CD4-positive, alpha-beta T cell treated with Interleukin-1 beta for 1 hour (primary cell): ENCODE data around the gene INSYN1.
"Not testable (repeated sequence)": the region's sequence is repeated elsewhere in the genome, so short reads cannot be mapped to it uniquely, and the experiment has no call there.

Source experiments
- DNase-seq, 2 donors: peaks; one replicate each; pipeline ENCODE4 v3.0.0-alpha.2; 2020 to 2022

INSYN1 gene

DNA sequence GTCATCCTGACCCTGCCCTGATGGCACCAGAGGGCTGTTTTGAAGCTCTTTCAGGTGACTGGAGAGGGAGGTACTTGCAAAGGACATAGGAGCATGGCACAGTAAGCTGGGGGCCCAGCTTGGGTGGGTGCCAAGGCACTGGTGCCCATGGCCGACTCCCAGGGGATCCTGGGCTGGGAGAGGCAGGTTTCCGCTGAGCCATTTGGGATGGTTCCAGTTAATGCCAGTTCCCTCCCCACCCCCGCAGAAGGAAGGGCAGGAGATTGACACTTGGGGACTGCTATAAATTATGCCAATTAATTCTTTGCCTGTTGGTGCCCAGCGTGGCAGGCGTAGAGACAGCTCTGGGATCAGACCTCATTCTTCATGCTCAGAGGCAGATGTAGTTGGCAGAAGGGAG, 42.8 kb downstream of the INSYN1 start:
- DNase-seq: no peak

DNA sequence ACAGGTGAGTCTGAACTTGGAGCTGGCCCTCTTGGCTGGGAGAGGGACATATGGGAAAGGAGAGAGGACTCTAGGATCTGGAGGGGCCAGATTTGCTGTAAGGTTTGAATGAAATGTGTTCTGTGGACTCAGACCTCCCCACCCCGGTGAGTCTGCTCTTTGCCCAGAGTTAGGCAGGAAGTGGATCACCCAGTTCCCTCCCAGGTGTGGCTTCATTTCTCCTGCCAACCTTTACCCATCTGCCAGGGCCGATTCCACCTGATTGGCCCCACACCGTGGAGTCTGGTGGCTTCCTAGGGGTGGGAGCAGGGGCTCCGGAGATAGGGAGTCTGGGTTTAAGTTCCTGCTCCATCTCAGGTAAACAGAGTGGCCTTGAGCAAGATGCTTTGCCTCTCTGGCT, 43.5 kb downstream of the INSYN1 start:
- no peak for DNase-seq

DNA sequence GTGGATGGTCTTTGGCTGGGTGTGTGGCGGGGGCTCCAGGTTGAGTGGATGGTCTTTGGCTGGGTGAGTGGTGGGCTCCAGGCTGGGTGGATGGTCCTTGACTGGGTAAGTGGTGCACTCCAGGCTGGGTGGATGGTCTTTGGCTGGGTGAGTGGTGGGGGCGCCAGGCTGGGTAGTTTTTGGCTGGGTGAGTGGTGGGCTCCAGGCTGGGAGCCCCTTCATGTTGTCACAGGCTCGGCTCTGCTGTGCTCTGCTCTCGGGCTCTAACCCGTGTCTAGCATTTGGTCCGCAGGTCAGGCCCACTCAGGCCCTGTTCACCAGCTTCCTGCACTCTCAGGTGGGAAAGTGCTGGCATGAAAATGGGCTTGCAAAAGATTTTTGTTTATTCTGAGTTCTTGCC, 43.9 kb downstream of the INSYN1 start:
- no peak for DNase-seq

DNA sequence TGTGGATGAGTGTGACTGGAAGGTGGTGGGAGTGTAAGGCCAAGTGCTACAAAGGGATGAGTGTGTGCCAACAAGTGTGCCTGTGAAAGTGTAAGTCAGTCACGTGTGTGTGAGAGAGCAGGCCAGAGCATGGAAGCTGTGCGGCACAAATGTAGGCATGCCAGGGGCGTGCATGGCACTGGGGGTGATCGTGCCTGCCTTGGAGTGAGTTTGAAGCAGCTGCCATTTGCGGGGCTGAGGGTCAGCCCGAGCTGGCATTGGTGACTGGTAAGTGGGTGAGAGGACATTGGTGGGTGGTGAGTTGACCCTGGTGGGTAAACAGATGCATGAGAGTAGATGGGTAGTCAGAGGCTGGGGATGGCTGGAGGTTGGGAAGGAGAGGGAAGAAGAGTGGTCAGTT, 44.5 kb downstream of the INSYN1 start:
- DNase-seq: no peak

DNA sequence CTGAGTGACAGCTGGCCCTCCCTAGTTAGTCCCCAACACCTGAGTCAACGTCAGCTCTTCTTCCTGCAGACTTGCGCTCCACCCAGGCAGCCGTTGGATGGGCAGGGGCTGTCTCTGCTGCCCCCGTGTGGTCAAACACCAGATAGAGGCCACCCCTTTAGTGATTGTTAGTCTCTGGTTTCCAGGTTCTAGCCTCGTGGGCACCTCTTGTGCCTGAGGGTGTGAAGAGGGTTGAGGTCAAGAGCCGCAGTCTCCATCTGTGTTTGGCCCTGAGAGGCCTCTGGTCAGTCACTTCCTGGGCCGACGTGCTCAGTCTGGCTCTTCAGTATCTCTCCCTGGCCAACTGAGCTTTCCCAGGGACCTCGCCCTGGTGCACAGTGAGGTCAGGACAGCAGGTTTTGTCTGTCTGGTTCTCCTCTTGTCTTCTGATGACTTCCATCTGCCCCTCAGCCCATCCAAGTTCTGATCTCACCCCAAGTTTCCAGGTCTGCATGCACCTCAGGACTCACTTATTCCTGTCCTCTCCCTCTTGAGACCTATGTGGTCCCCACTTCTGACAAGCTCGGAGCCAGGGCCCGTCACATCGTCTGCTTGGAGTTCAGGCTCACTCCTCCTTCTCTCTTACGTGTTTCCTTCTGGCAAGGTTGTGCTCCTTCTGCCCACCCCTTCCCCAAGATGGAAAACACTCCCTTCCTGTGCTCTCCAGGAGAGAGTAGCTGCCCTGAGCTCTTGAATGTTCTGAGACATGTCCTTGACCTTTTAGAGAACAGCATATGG, 48.1 kb downstream of the INSYN1 start:
- DNase-seq: peak; percentile 50 to 55

DNA sequence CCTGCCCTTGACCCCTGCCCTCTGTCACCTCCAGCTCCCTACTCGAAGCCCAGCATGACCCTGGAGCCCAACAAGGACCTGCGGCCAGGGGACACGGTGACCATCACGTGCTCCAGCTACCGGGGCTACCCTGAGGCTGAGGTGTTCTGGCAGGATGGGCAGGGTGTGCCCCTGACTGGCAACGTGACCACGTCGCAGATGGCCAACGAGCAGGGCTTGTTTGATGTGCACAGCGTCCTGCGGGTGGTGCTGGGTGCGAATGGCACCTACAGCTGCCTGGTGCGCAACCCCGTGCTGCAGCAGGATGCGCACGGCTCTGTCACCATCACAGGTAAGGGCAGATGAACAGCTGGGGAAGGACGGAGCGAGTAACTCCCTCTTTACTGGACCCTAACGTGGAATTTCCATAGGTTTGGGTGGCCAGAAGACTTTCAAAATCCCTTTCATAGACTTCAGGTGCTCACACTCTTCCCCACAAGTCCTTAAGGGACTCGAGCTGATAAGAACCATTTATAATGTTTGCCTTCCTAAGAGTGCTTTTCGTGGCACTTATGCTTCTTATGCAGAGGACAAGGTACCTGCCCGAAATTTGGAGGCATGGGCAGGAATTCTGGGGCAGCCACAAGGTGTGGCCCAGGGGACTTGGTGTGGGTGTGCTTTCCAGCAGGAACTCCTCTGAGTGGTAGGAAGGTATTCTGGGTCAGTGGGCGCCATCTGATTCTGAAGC, 48.8 kb downstream of the INSYN1 start:
- not testable (repeated sequence) for DNase-seq

DNA sequence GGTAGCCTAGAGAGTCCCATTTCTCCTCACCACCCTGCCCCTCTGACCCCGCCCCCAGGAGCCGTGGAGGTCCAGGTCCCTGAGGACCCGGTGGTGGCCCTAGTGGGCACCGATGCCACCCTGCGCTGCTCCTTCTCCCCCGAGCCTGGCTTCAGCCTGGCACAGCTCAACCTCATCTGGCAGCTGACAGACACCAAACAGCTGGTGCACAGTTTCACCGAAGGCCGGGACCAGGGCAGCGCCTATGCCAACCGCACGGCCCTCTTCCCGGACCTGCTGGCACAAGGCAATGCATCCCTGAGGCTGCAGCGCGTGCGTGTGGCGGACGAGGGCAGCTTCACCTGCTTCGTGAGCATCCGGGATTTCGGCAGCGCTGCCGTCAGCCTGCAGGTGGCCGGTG, 49.5 kb downstream of the INSYN1 start:
- DNase-seq: not testable (repeated sequence)

DNA sequence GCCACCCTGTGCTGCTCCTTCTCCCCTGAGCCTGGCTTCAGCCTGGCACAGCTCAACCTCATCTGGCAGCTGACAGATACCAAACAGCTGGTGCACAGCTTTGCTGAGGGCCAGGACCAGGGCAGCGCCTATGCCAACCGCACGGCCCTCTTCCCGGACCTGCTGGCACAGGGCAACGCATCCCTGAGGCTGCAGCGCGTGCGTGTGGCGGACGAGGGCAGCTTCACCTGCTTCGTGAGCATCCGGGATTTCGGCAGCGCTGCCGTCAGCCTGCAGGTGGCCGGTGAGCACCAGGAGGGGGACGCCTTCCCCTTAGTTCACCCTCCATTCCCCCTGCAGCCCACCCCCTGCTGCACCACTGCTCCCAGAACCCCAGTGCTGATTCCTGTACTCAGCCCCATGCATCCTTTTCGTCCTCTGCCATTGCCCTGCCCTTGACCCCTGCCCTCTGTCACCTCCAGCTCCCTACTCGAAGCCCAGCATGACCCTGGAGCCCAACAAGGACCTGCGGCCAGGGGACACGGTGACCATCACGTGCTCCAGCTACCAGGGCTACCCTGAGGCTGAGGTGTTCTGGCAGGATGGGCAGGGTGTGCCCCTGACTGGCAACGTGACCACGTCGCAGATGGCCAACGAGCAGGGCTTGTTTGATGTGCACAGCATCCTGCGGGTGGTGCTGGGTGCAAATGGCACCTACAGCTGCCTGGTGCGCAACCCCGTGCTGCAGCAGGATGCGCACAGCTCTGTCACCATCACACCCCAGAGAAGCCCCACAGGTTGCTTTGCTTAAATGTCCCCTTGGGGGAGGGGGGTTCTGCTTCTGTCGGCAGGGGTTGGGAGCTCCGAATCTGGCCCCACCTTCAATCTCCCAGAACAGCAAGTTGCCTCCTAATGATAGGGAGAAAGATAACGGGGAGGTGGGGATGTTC, 50.6 kb downstream of the INSYN1 start:
- DNase-seq: not testable (repeated sequence)

DNA sequence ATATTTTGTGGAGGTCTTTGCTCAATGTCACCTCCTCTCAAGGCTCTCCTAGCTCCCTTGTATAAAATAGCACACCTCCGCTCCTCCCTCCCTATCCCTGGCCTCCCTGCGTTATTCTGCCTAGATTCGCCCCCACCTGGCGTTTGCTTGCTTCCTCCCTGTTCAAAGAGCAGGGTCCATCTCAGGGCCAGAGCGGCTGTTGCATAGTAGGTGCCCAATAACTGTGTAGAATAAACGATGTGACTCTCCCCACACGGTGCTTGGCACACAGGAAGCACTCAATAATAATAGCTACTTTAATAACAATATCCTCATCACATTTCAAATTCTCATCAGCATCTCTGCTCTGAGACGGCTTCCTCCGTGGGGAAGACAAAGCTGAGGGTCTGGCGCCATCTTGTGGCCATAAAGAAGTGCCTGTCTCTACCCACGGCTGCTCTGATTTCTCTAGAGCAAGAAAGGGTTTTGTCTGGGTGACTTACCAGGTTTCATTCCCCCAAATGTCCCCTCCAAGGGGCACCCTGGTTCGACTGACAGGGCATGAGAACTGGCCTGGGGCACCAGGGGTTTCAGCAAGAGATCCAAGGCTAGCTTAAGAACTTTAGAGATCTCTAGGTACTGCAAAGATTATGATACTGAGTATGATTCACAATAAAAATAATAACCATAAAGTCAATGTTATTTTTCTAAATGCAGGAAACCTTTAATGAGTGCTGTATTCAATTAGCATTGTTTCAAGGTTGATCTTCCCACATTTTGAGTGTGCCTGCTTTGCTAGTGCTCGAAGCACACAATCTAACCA, 52.9 kb downstream of the INSYN1 start:
- peak; percentile 69 to 76 for DNase-seq

DNA sequence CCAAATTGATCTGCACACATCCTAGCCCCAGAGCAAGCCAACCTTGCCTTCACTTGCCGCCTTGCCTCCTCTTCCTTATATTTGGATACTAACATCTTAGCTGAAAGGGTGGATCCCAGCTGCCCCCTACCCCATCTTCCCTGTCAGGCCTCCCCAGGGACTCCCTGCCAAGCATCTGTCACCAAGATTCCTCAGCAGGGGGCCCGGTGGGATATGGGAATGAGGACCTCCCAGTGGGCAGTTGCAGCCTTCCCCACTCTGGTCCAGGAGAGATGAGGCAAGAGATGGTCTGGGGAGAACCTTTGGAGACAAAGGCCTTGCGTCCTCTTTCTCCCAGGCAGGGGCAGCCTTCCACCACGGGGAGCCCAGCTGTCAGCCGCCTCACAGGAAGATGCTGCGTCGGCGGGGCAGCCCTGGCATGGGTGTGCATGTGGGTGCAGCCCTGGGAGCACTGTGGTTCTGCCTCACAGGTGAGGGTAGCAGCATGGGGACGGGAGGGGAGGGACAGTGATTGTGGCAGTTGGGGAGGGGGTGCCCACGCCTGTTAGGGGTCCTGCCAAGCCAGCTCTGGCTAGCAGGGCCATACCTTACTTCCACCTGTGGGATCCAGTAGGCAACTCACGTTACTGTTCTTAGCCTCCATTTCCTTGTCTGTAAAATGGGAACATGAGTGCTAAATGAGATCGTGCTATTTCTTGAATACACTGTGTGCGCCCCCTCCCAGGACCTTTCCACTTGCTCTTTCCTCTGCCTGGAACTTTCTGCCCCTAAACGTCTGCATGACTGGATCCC, 53.7 kb downstream of the INSYN1 start:
- no peak for DNase-seq

DNA sequence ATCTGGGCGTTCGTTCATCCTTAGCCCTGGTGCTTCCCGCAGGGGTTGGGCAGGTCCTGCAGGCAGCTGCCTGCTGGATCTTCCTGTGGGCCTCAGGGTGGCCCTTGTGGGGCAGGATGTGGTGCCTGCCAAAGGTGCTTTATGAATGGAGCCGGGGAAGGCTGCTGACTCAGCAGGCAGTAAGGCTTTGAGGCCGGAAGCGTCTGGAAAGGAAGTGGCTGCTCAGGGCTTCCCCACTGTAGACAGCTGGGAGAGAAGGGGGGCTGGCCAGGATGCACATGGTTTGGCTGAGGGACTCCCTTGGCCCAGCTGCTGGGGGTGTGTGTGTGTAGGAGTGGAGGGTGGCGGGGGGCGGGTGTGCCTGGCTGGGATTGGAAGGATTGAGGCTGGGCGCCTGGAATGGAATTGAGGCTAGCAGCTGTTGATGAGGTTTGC, 56.1 kb downstream of the INSYN1 start:
- peak; percentile 72 to 76 for DNase-seq

DNA sequence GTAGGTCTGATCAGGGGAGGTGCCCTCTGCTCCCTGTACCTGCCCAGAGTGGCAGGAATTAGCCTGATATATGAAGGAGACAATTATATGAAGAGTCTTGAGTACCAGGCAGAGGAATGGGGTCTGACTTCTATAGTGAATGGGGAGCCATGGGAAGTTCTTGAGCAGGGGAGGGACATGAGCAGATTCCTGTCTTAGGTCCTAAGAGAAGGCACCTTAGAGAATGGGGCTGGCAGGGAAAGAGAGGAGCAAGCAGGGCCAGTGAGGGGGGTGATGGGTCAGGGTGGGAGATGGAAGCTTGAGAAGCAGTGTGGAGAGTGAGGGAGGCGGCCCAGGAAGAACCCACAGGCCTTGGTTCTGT, 56.5 kb downstream of the INSYN1 start:
- no peak for DNase-seq

DNA sequence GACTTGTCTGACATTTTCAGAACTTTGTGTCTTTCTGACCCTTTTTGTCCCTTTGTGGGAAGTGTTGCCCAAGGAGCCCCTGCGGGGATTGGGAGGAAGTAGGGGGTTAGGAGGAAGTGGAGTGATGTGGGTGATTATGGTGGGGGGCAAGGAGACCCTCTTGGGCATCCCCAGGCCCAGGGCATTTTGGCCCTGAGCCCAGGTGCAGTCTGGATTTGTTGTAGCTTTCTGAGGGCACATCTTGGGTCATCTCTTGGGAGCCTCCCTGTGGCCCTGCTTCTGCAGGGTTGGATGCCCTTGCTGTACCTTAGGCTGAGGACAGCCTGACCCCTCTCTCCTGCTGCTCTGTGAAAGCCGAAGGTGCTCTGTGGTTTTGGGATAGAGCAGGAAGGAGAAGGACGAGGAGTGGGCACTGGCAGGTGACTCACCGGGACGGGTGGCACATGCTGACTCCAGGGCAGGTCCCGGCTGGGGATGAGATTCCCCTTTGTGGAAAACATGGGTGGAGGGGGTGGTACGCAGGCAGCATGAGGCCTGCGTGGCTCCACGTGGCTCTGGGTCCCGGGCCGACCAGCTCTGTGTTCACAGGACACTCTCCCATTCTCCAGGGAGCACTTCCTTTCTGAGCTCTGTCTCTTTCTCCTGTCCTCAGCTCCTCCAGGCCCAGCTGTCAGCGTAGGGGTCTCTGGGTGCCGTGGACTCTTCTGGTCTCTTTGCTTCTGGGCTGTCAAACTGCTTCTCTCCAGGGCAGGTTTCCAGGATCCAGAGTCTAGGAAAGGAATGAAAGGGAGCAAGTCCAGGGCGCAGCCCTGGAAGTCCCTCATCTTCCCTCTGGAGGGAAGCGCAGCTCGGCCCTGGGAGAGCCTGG, 57.1 kb downstream of the INSYN1 start:
- no peak for DNase-seq

DNA sequence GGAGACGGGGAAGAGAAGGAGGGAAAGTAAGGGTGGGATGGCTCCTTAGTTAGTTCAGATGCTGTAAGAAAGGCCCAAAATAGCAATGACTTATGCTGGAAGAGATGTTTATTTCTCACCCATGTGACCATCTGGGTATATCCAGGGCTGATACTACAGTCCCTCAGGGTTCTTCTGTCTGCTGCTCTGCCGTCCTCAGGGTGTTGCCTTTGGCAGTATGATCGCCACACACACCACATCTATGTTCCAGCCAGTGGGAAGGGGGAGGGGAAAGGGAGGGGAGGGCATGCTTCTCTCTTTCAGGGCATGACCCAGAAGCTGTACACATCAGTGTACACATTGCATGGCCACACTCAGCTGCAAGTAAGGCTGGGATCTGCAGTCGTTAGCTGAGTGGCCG, 58.7 kb downstream of the INSYN1 start:
- DNase-seq: no peak

DNA sequence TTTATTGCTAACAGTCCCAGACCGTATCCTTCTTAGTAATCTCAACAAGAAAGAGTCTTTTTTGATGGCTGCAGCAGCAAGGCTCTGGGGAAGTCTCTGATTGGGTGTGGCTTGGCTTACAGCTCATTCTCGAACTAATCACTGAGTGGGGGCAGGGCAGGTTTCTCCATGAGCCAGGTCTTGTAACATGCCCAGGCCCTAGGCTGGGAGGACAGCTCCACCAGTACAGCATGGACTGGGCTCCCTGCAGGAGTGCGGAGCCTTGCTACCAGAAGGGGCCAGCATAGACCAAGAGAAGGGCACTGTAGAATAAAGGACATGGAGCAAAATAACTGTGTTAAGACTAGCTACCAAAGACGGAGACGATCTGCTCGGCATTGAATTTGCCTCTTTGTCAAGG, 61.8 kb downstream of the INSYN1 start:
- DNase-seq: no peak

DNA sequence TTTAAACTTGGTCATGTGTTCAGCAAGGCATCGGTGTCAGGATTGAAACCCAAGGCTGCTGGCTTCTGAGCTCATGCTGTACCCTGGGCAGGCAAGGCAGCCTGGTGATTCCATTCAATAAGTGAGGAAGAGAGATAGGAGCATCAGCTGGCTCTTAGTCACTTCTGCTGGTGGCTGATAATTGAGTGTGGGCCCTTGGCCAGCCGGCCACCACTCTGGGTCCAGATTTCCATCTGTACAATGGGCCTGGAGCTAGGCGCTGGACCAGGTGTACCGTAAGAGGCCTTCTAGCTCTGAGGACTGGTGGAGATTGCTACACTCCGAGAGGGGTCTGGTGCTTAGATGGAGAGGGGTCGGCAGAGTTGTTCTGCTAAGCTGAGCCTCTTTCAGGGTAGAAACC, 64.7 kb downstream of the INSYN1 start:
- no peak for DNase-seq

DNA sequence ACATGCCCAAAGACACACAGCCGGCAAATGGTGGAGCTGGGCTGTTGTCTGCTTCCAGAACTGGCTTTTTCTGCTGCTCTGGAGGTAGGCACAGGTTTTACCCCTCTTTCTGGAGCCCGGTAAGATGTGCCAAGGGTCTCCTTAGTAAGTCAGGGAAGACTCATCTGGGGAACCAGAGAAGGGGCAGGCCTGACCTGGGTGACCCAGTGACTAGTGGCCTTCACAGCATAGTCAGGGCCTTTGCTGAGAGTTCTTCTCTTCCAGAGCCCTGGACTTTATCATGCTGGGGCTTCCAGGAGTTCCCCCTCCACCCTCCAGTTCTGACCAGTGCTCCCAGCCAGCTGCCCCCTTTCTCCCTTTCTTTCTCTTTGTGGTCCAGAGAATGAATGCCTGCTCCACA, 65.8 kb downstream of the INSYN1 start:
- no peak for DNase-seq

DNA sequence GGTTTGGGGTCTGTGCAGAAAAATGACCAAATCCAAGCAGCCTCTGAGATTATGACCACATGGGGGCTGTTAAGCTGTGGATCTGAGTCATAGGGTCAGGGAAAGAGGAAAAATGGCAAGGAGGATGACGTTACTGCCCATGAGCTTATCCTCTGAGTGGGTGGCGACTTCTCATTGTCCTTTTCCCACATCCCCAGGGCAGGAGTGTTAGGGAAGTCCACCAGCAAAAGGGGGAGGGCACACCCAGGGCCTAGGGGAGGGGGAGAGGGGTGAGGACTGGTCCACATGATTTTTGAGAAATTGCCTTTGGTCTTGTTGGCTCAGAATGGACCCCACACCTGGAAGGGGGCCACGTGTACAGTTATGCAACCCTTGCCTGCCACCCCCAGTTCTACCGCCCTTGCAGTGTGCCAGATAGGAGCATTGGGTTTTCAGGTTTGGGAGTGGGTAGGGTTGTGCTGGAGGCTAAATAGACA, 66.3 kb downstream of the INSYN1 start:
- DNase-seq: no peak

DNA sequence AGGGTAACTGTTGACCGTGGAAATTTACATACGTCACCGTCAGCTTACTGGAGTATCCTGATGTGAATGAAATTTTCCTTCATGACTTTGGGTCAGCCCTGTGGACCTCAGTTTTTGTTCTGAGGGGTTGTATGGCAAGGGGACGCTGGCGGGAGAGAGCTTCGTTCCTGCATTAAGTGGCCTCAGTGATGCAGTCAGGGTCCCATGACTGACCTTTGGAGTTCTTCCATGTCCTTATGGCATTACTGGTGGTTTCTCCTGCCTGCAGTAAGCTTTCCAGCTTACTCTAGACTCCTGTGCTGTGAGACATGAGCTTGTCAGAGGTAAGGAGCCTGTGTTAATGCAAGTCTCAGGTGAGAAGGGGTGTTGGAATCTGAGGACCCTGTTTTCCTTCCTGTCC, 67.2 kb downstream of the INSYN1 start:
- no peak for DNase-seq
